Testis (tissue), 3 donors: ENCODE measurements around the gene MRNIP. TPM values are rescaled to one million over a fixed set of nuclear protein-coding genes. Genes with fewer than 3 reads are reported as not detected.

Source experiments
- DNase-seq: peaks from one replicate; pipeline ENCODE4 v3.0.0-alpha.2; 2019
- H3K27ac ChIP-seq, 2 donors: fragments of 200-600 bp; sonication (generic); one replicate each; pipeline ENCODE4 v1.5.1; 2019
- H3K27me3 ChIP-seq: fragments of 200-600 bp; sonication (generic); one replicate; pipeline ENCODE4 v1.5.1; 2019
- H3K36me3 ChIP-seq: fragments of 200-600 bp; sonication (generic); one replicate; pipeline ENCODE4 v1.5.1; 2017; ENCODE audit warnings: low read depth; ENCODE audit errors: missing control alignments
- H3K4me1 ChIP-seq: fragments of 200-600 bp; sonication (generic); one replicate; pipeline ENCODE4 v1.5.1; 2019
- H3K4me3 ChIP-seq, 2 donors: fragments of 200-600 bp; sonication (generic); one replicate each; pipeline ENCODE4 v1.5.1; 2017 to 2019
- H3K9me3 ChIP-seq: fragments of 200-600 bp; sonication (generic); one replicate; pipeline ENCODE4 v1.5.1; 2017
- CTCF ChIP-seq, 3 experiments: fragments of 450-650 bp in 2 of 3; fragments of 200-600 bp in 1 of 3; sonication (generic) in 1 of 3; IDR thresholded peaks; one replicate each; pipeline ENCODE4 v1.5.1; 2016 to 2019; ENCODE audit warnings: antibody characterized with exemption in 3 of 3, mild to moderate bottlenecking in 2 of 3, moderate library complexity in 1 of 3
- POLR2A ChIP-seq: fragments of 450-650 bp; IDR thresholded peaks from one replicate; pipeline ENCODE4 v1.6.1; 2017; ENCODE audit warnings: antibody characterized with exemption, mild to moderate bottlenecking, moderate library complexity
- WGBS, 2 donors: methylation state at CpG; one replicate each; pipeline ENCODE4 v1.1.5; 2018; 5-methylcytosine and 5-hydroxymethylcytosine counted together
- intact Hi-C: fragments of 100-400 bp; cut with DNase I; formaldehyde crosslinking; loops from one replicate; pipeline ENCODE4 v1.15.1; 2023; ENCODE audit warnings: low total_unique reads
- polyA plus RNA-seq: library from polyadenylated mRNA; stranded (reverse); fragments of 350-450 nt; fragmentation: Illumina TruSeq; extraction: RNeasy Lipid Tissue Mini Kit (QIAGEN cat#74804); gene quantifications from one replicate; pipeline ENCODE4 v1.2.3, GENCODE V29; 2014; ENCODE audit warnings: low read depth, low replicate concordance; ENCODE audit not compliant: insufficient read depth
- total RNA-seq, 2 donors: library from RNA; depleted of rRNA; stranded (reverse); fragments of >200 nt; gene quantifications; one replicate each; pipeline ENCODE4 v1.2.3, GENCODE V29; 2016

The MRNIP gene
- total and polyA plus RNA-seq, 3 donors from 2014 or later = 34.9 to 61.4 (median 58.7) TPM

- TF ChIP-seq CTCF (IDR thresholded peaks at IDR 0.05) (no peak), POLR2A (no peak)
- Histone ChIP-seq H3K27ac (no peak overlapping the region), H3K4me1 (peaks cover 44% of the 10 kb centered on the region), H3K36me3 (no peaks in the 10 kb centered on the region), H3K4me3 (no peak overlapping the region), H3K27me3 (no peaks in the 10 kb centered on the region), H3K9me3 (no peaks in the 10 kb centered on the region)
- no peak for DNase-seq
- intact Hi-C loops = no loop called here
- WGBS, 2 donors = 97 to 100% methylated on average over 1 to 5 of the region's 5 CpGs
These were observed 59.0 kb downstream of the MRNIP start for GRCh38 chr5:179799644-179799973.

- Histone ChIP-seq H3K36me3 (no peaks in the 10 kb centered on the region), H3K9me3 (no peaks in the 10 kb centered on the region), H3K27me3 (no peaks in the 10 kb centered on the region), H3K4me1 (peaks cover 44% of the 10 kb centered on the region), H3K4me3 (no peak overlapping the region), H3K27ac (no peak overlapping the region)
- intact Hi-C loops = no loop called here
- WGBS, 2 donors = 89 to 94% methylated on average over 24 to 36 of the region's 36 CpGs
- no peak for TF ChIP-seq CTCF (IDR thresholded peaks at IDR 0.05)
- TF ChIP-seq POLR2A = no peak
- no peak for DNase-seq
These were observed 59.6 kb downstream of the MRNIP start for GRCh38 chr5:179798771-179799643.

- DNase-seq = no peak
- Histone ChIP-seq H3K4me3 (no peak overlapping the region), H3K27ac (no peak overlapping the region), H3K27me3 (no peaks in the 10 kb centered on the region), H3K36me3 (no peaks in the 10 kb centered on the region), H3K4me1 (peaks cover 44% of the 10 kb centered on the region), H3K9me3 (no peaks in the 10 kb centered on the region)
- intact Hi-C loops = no loop called here
- 93 to 95% methylated on average over 3 to 22 of the region's 23 CpGs for WGBS, 2 donors
- no peak for TF ChIP-seq POLR2A
- TF ChIP-seq CTCF (IDR thresholded peaks at IDR 0.05) = no peak
These were observed 60.4 kb downstream of the MRNIP start for GRCh38 chr5:179798144-179798770.

- Histone ChIP-seq H3K27ac (no peak overlapping the region), H3K36me3 (no peaks in the 10 kb centered on the region), H3K4me1 (peaks cover 44% of the 10 kb centered on the region)
These were observed 60.9 kb downstream of the MRNIP start for GRCh38 chr5:179797741-179798140.

More at GRCh38 chr5:179797741-179798140, 60.9 kb downstream of the MRNIP start:
- intact Hi-C loops = no loop called here
- Histone ChIP-seq H3K9me3 (no peaks in the 10 kb centered on the region), H3K27me3 (no peaks in the 10 kb centered on the region), H3K4me3 (no peak overlapping the region)
- DNase-seq = no peak
- 82 to 91% methylated on average over 7 to 30 of the region's 30 CpGs for WGBS, 2 donors
- TF ChIP-seq POLR2A = no peak
- no peak for TF ChIP-seq CTCF (IDR thresholded peaks at IDR 0.05)
